Left lung (tissue), 10 donors: ENCODE data around the gene PABPN1. TPM values are rescaled to one million over a fixed set of nuclear protein-coding genes. Genes with fewer than 3 reads are reported as not detected.
A peak's percentile ranks its signal among the peaks of the same experiment; 100 is the strongest.

Experiments
- ATAC-seq: fragments of 200-7000 bp; cut with Tn5 transposase; one replicate; pipeline ENCODE4 v1.9.1; 2020; ENCODE audit warnings: moderate library complexity
- DNase-seq, 4 donors: peaks; one replicate each; pipeline ENCODE4 v3.0.0-alpha.2; 2013 to 2020
- H3K27ac ChIP-seq, 2 donors: fragments of 200-600 bp; sonication (generic) in 1 of 2; one replicate each; pipeline versions ENCODE4 v1.5.0 to v1.8.0; 2020 to 2021
- H3K27me3 ChIP-seq, 2 donors: fragments of 200-600 bp; sonication (generic) in 1 of 2; one replicate each; pipeline versions ENCODE4 v1.5.0 to v1.8.0; 2020 to 2021
- H3K36me3 ChIP-seq, 2 donors: fragments of 200-600 bp; sonication (generic) in 1 of 2; one replicate each; pipeline versions ENCODE4 v1.5.0 to v1.8.0; 2020 to 2021
- H3K4me1 ChIP-seq, 2 donors: fragments of 200-600 bp; one replicate each; pipeline ENCODE4 v1.8.0; 2021
- H3K4me3 ChIP-seq, 2 donors: fragments of 200-600 bp; sonication (generic) in 1 of 2; one replicate each; pipeline versions ENCODE4 v1.5.0 to v1.8.0; 2020 to 2021; ENCODE audit warnings: mild to moderate bottlenecking in 1 of 2
- H3K9me3 ChIP-seq, 2 donors: fragments of 200-600 bp; sonication (generic) in 1 of 2; one replicate each; pipeline versions ENCODE4 v1.5.0 to v1.8.0; 2020 to 2021
- CTCF ChIP-seq, 2 donors: fragments of 200-600 bp; sonication (generic) in 1 of 2; IDR thresholded peaks; one replicate each; pipeline versions ENCODE4 v1.5.0 to v1.8.0; 2021; ENCODE audit warnings: antibody characterized with exemption in 2 of 2
- intact Hi-C, 2 donors: fragments of 100-400 bp; cut with DNase I; formaldehyde crosslinking; loops; one replicate each; pipeline versions ENCODE4 v1.11.2 to v1.14.2; 2022
- polyA plus RNA-seq, 6 donors: library from polyadenylated mRNA; unstranded; fragments of 120-200 nt; gene quantifications; one replicate each; pipeline ENCODE4 v1.2.1, GENCODE V29; 2013; ENCODE audit not compliant: insufficient read length in 6 of 6
- total RNA-seq, 2 donors: library from RNA; stranded (reverse); fragmentation: NEBNext Ultra II Directional; extraction: Animal tissue kit (Norgen Biotek cat#: 25700); gene quantifications; one replicate each; pipeline ENCODE4 v1.2.1, GENCODE V29; 2021
- donor health status: DM: no; HTN: yes; CAD: no.
- donor health status: DM: no; HTN: no; CAD: no.

The PABPN1 gene
- total and polyA plus RNA-seq, 8 donors, result 119 to 256 (median 198) TPM

- Histone ChIP-seq H3K4me1 (peaks cover 9 to 39% of the 10 kb centered on the region in 2 donors), H3K4me3 (no peak overlapping the region), H3K9me3 (no peaks in the 10 kb centered on the region), H3K36me3 (peaks cover 0 to 22% of the 10 kb centered on the region in 2 donors), H3K27me3 (no peaks in the 10 kb centered on the region), H3K27ac (peak overlapping the region in 1 of 2 donors; percentile 33)
- no peak for DNase-seq
- intact Hi-C loops, result no loop called here
- TF ChIP-seq CTCF (IDR thresholded peaks at IDR 0.05), result no peak
- ATAC-seq, result no peak
Measured at GRCh38 chr14:23297611-23298277, 23.5 kb upstream of the PABPN1 start.

GRCh38 chr14:23299211-23299957 lies 21.9 kb upstream of the PABPN1 start:
- no peak for TF ChIP-seq CTCF (IDR thresholded peaks at IDR 0.05)
- Histone ChIP-seq H3K9me3 (no peaks in the 10 kb centered on the region), H3K27ac (peak overlapping the region in 1 of 2 donors; percentile 97), H3K4me3 (peak overlapping the region in 1 of 2 donors; percentile 90), H3K4me1 (peaks cover 9 to 40% of the 10 kb centered on the region in 2 donors), H3K36me3 (peaks cover 0 to 22% of the 10 kb centered on the region in 2 donors), H3K27me3 (no peaks in the 10 kb centered on the region)
- intact Hi-C loops, result no loop called here
- DNase-seq, result peak in 1 of 4 donors; percentile 61
- no peak for ATAC-seq

- intact Hi-C loops, result no loop called here
- Histone ChIP-seq H3K4me1 (peaks cover 9 to 32% of the 10 kb centered on the region in 2 donors), H3K27me3 (no peaks in the 10 kb centered on the region), H3K9me3 (no peaks in the 10 kb centered on the region), H3K27ac (peak overlapping the region; percentile 97 to 99), H3K4me3 (peak overlapping the region; percentile 35 to 90), H3K36me3 (peaks cover 0 to 22% of the 10 kb centered on the region in 2 donors)
- DNase-seq, result no peak
- no peak for ATAC-seq
- TF ChIP-seq CTCF (IDR thresholded peaks at IDR 0.05), result no peak
Measured at GRCh38 chr14:23299986-23300686, 21.1 kb upstream of the PABPN1 start.

GRCh38 chr14:23300687-23301223 lies 20.5 kb upstream of the PABPN1 start:
- ATAC-seq (no peak), DNase-seq (no peak)
- Histone ChIP-seq H3K4me3 (peak overlapping the region; percentile 35 to 90), H3K4me1 (peaks cover 10 to 33% of the 10 kb centered on the region in 2 donors), H3K27ac (peak overlapping the region; percentile 97 to 99), H3K27me3 (no peaks in the 10 kb centered on the region), H3K36me3 (peaks cover 0 to 22% of the 10 kb centered on the region in 2 donors), H3K9me3 (no peaks in the 10 kb centered on the region)
- intact Hi-C loops, result no loop called here
- TF ChIP-seq CTCF (IDR thresholded peaks at IDR 0.05), result no peak
